IPS-18a (cell line): ENCODE data around the gene PDHA1.

Experiments used
- H3K27ac ChIP-seq: one replicate; pipeline ENCODE4 v1.5.1; 2013; ENCODE audit warnings: low read length
- H3K27me3 ChIP-seq: one replicate; pipeline ENCODE4 v1.6.1; 2013; ENCODE audit warnings: mild to moderate bottlenecking, low read length; ENCODE audit not compliant: control insufficient read depth, insufficient read depth
- H3K36me3 ChIP-seq: one replicate; pipeline ENCODE4 v1.6.1; 2013; ENCODE audit warnings: low read depth, low read length; ENCODE audit not compliant: control insufficient read depth
- H3K4me1 ChIP-seq: one replicate; pipeline ENCODE4 v1.6.1; 2013; ENCODE audit warnings: low read depth, low read length; ENCODE audit not compliant: control insufficient read depth
- H3K4me3 ChIP-seq: one replicate; pipeline ENCODE4 v1.5.1; 2013; ENCODE audit warnings: low read length
- H3K9ac ChIP-seq: one replicate; pipeline ENCODE4 v1.6.1; 2013; ENCODE audit warnings: mild to moderate bottlenecking, low read length, moderate library complexity
- H3K9me3 ChIP-seq: one replicate; pipeline ENCODE4 v1.6.1; 2013; ENCODE audit warnings: low read depth, low read length; ENCODE audit not compliant: control insufficient read depth

The PDHA1 gene

GRCh38 chrX:19381326-19381725 is 37.6 kb downstream of the PDHA1 start:
- no peak overlapping the region for H3K9ac ChIP-seq
- no peaks in the 10 kb centered on the region for H3K36me3 ChIP-seq
- H3K4me1 ChIP-seq, result no peaks in the 10 kb centered on the region
- no peak overlapping the region for H3K27ac ChIP-seq
- H3K9me3 ChIP-seq, result peaks cover 3% of the 10 kb centered on the region
- H3K27me3 ChIP-seq, result no peaks in the 10 kb centered on the region
- no peak overlapping the region for H3K4me3 ChIP-seq

- Histone ChIP-seq H3K4me1 (no peaks in the 10 kb centered on the region), H3K4me3 (no peak overlapping the region), H3K27ac (no peak overlapping the region), H3K36me3 (no peaks in the 10 kb centered on the region), H3K27me3 (no peaks in the 10 kb centered on the region), H3K9me3 (peaks cover 3% of the 10 kb centered on the region), H3K9ac (no peak overlapping the region)
Measured at GRCh38 chrX:19382555-19383145, 38.9 kb downstream of the PDHA1 start.

GRCh38 chrX:19386679-19387078 is 43.0 kb downstream of the PDHA1 start:
- H3K36me3 ChIP-seq, result no peaks in the 10 kb centered on the region

GRCh38 chrX:19388064-19388679 is 44.4 kb downstream of the PDHA1 start:
- no peak overlapping the region for H3K4me3 ChIP-seq
- H3K9me3 ChIP-seq, result peaks cover 12% of the 10 kb centered on the region
- H3K4me1 ChIP-seq, result no peaks in the 10 kb centered on the region
- no peaks in the 10 kb centered on the region for H3K27me3 ChIP-seq
- no peaks in the 10 kb centered on the region for H3K36me3 ChIP-seq
- H3K9ac ChIP-seq, result no peak overlapping the region
- no peak overlapping the region for H3K27ac ChIP-seq

More at GRCh38 chrX:19386679-19387078, 43.0 kb downstream of the PDHA1 start:
- Histone ChIP-seq H3K9me3 (peaks cover 12% of the 10 kb centered on the region), H3K4me1 (no peaks in the 10 kb centered on the region), H3K9ac (no peak overlapping the region), H3K27ac (no peak overlapping the region), H3K4me3 (no peak overlapping the region), H3K27me3 (no peaks in the 10 kb centered on the region)

- Histone ChIP-seq H3K4me3 (no peak overlapping the region), H3K9me3 (peaks cover 12% of the 10 kb centered on the region), H3K36me3 (no peaks in the 10 kb centered on the region), H3K27ac (no peak overlapping the region), H3K4me1 (no peaks in the 10 kb centered on the region), H3K9ac (no peak overlapping the region), H3K27me3 (no peaks in the 10 kb centered on the region)
Measured at GRCh38 chrX:19388741-19389140, 45.0 kb downstream of the PDHA1 start.

- no peaks in the 10 kb centered on the region for H3K36me3 ChIP-seq
- no peak overlapping the region for H3K4me3 ChIP-seq
- no peak overlapping the region for H3K27ac ChIP-seq
- no peak overlapping the region for H3K9ac ChIP-seq
- H3K9me3 ChIP-seq, result peaks cover 12% of the 10 kb centered on the region
- no peaks in the 10 kb centered on the region for H3K27me3 ChIP-seq
- H3K4me1 ChIP-seq, result no peaks in the 10 kb centered on the region
Measured at GRCh38 chrX:19389227-19389845, 45.6 kb downstream of the PDHA1 start.

GRCh38 chrX:19392078-19392477 is 48.4 kb downstream of the PDHA1 start:
- Histone ChIP-seq H3K9me3 (peaks cover 18% of the 10 kb centered on the region), H3K4me3 (no peak overlapping the region), H3K9ac (no peak overlapping the region), H3K36me3 (no peaks in the 10 kb centered on the region), H3K27ac (no peak overlapping the region), H3K27me3 (no peaks in the 10 kb centered on the region), H3K4me1 (no peaks in the 10 kb centered on the region)

- Histone ChIP-seq H3K36me3 (no peaks in the 10 kb centered on the region), H3K4me1 (no peaks in the 10 kb centered on the region), H3K4me3 (no peak overlapping the region), H3K9ac (no peak overlapping the region), H3K9me3 (peaks cover 18% of the 10 kb centered on the region), H3K27ac (no peak overlapping the region), H3K27me3 (no peaks in the 10 kb centered on the region)
Measured at GRCh38 chrX:19392703-19393102, 49.0 kb downstream of the PDHA1 start.

- Histone ChIP-seq H3K27ac (no peak overlapping the region), H3K27me3 (no peaks in the 10 kb centered on the region), H3K36me3 (no peaks in the 10 kb centered on the region), H3K4me3 (no peak overlapping the region), H3K4me1 (no peaks in the 10 kb centered on the region), H3K9ac (no peak overlapping the region), H3K9me3 (peaks cover 19% of the 10 kb centered on the region)
Measured at GRCh38 chrX:19403696-19404095, 60.0 kb downstream of the PDHA1 start.

GRCh38 chrX:19410259-19410658 is 66.5 kb downstream of the PDHA1 start:
- no peak overlapping the region for H3K9ac ChIP-seq
- no peaks in the 10 kb centered on the region for H3K4me1 ChIP-seq
- H3K4me3 ChIP-seq, result no peak overlapping the region

More at GRCh38 chrX:19410259-19410658, 66.5 kb downstream of the PDHA1 start:
- peaks cover 14% of the 10 kb centered on the region for H3K9me3 ChIP-seq
- H3K27me3 ChIP-seq, result no peaks in the 10 kb centered on the region
- no peak overlapping the region for H3K27ac ChIP-seq
- no peaks in the 10 kb centered on the region for H3K36me3 ChIP-seq
